GM12878 (cell line): ENCODE measurements around the gene PDGFD.

Experiments used
- BACH1 ChIP-seq: fragments of 450-650 bp; IDR thresholded peaks from 2 replicates; pipeline ENCODE4 v1.6.1; 2017; ENCODE audit warnings: mild to moderate bottlenecking, borderline replicate concordance
- CHD2 ChIP-seq: IDR thresholded peaks from 2 replicates; pipeline ENCODE4 v1.6.1; 2011; ENCODE audit warnings: low read depth, low read length, improper control_type of control experiment, borderline replicate concordance
- FOS ChIP-seq: IDR thresholded peaks from 3 replicates; pipeline ENCODE4 v1.6.1; 2011; ENCODE audit warnings: borderline replicate concordance; ENCODE audit not compliant: insufficient read length; ENCODE audit errors: extremely low read depth
- KDM1A ChIP-seq: fragments of 200-600 bp; sonication (generic); IDR thresholded peaks from 2 replicates; pipeline ENCODE4 v1.6.1; 2016; ENCODE audit warnings: borderline replicate concordance
- NFIC ChIP-seq: IDR thresholded peaks from 2 replicates; pipeline ENCODE4 v1.6.1; 2012; ENCODE audit warnings: low read depth, mild to moderate bottlenecking, inconsistent platforms, low read length, moderate library complexity
- PAX5 ChIP-seq: IDR thresholded peaks from 2 replicates; pipeline ENCODE4 v1.6.1; 2011; ENCODE audit warnings: low read depth, low read length, borderline replicate concordance
- SMAD1 ChIP-seq: fragments of 450-650 bp; IDR thresholded peaks from 2 replicates; pipeline ENCODE4 v1.6.1; 2018; ENCODE audit warnings: mild to moderate bottlenecking, low read depth; ENCODE audit not compliant: partially characterized antibody
- SMC3 ChIP-seq: IDR thresholded peaks from 2 replicates; pipeline ENCODE4 v1.6.1; 2011; ENCODE audit warnings: low read length, improper control_type of control experiment, borderline replicate concordance
- TCF12 ChIP-seq: IDR thresholded peaks from 2 replicates; pipeline ENCODE4 v1.6.1; 2011; ENCODE audit warnings: low read depth, mild to moderate bottlenecking, low read length
- USF1 ChIP-seq: IDR thresholded peaks from 2 replicates; pipeline ENCODE4 v1.6.1; 2011; ENCODE audit warnings: borderline replicate concordance, low read depth, mild to moderate bottlenecking, moderate library complexity, mixed read lengths, low read length; ENCODE audit not compliant: insufficient read depth; ENCODE audit errors: extremely low read length
- TF ChIP-seq, protein P1 (sequence below), 3 experiments: IDR thresholded peaks in 2 of 3; conservative IDR thresholded peaks in 1 of 3; 2 replicates each; pipeline ENCODE4 v1.5.1; 2011; ENCODE audit warnings: low read depth in 3 of 3, low read length in 3 of 3, mild to moderate bottlenecking in 3 of 3, control low read depth in 2 of 3, moderate library complexity in 2 of 3, inconsistent platforms in 1 of 3, mixed read lengths in 1 of 3; ENCODE audit not compliant: control insufficient read depth in 2 of 3, insufficient read depth in 1 of 3; ENCODE audit errors: extremely low read depth in 1 of 3

GRCh38 chr11:103949781-103950180 is 214.2 kb downstream of the PDGFD start:
- TF ChIP-seq BACH1 = no peak
- no peak for TF ChIP-seq SMC3
- no peak for TF ChIP-seq USF1
- TF ChIP-seq PAX5 = no peak
- TF ChIP-seq, protein P1, sequence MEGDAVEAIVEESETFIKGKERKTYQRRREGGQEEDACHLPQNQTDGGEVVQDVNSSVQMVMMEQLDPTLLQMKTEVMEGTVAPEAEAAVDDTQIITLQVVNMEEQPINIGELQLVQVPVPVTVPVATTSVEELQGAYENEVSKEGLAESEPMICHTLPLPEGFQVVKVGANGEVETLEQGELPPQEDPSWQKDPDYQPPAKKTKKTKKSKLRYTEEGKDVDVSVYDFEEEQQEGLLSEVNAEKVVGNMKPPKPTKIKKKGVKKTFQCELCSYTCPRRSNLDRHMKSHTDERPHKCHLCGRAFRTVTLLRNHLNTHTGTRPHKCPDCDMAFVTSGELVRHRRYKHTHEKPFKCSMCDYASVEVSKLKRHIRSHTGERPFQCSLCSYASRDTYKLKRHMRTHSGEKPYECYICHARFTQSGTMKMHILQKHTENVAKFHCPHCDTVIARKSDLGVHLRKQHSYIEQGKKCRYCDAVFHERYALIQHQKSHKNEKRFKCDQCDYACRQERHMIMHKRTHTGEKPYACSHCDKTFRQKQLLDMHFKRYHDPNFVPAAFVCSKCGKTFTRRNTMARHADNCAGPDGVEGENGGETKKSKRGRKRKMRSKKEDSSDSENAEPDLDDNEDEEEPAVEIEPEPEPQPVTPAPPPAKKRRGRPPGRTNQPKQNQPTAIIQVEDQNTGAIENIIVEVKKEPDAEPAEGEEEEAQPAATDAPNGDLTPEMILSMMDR (IDR thresholded peaks at IDR 0.05 in 2 of 3, conservative IDR thresholded peaks at IDR 0.05 in 1 of 3; ENCODE audit: control insufficient read depth in 2 of 3, extremely low read depth in 1 of 3, insufficient read depth in 1 of 3, low read depth in 3 of 3, low read length in 3 of 3) = no peak
- no peak for TF ChIP-seq TCF12
- no peak for TF ChIP-seq CHD2
- no peak for TF ChIP-seq NFIC
- TF ChIP-seq KDM1A = no peak
- TF ChIP-seq SMAD1 = no peak
- no peak for TF ChIP-seq FOS
